ENCODE data around the gene SCMH1.
"Not testable (repeated sequence)": the region's sequence is repeated elsewhere in the genome, so short reads cannot be mapped to it uniquely, and the experiment has no call there.

Gene SCMH1

GRCh38 chr1:41251120-41251519, 9.0 kb upstream of the SCMH1 start:
- not testable (repeated sequence) for DNase-seq

GRCh38 chr1:41249319-41249718, 7.2 kb upstream of the SCMH1 start:
- DNase-seq: no peak

- DNase-seq: no peak
Observed at GRCh38 chr1:41246568-41246967, 4.5 kb upstream of the SCMH1 start.

GRCh38 chr1:41245659-41246058, 3.6 kb upstream of the SCMH1 start:
- DNase-seq: no peak

- no peak for DNase-seq
Observed at GRCh38 chr1:41243079-41243385, 926 bp upstream of the SCMH1 start.

- DNase-seq: peak in 16 of 58 donors; percentile 9 to 36 (median 27)
Observed at GRCh38 chr1:41242342-41243078, 404 bp upstream of the SCMH1 start.

- DNase-seq: peak in 42 of 58 donors; percentile 3 to 63 (median 32)
Observed at GRCh38 chr1:41241354-41241748, 755 bp downstream of the SCMH1 start.

GRCh38 chr1:41240781-41241353, 1.2 kb downstream of the SCMH1 start:
- peak in 3 of 58 donors; percentile 12 to 40 (median 22) for DNase-seq

GRCh38 chr1:41239988-41240610, 2.0 kb downstream of the SCMH1 start:
- no peak for DNase-seq

- DNase-seq: no peak
Observed at GRCh38 chr1:41238311-41238988, 3.7 kb downstream of the SCMH1 start.

GRCh38 chr1:41236781-41237180, 5.3 kb downstream of the SCMH1 start:
- no peak for DNase-seq

GRCh38 chr1:41235893-41236292, 6.2 kb downstream of the SCMH1 start:
- no peak for DNase-seq

- no peak for DNase-seq
Observed at GRCh38 chr1:41233708-41234107, 8.4 kb downstream of the SCMH1 start.

GRCh38 chr1:41232305-41232704, 9.8 kb downstream of the SCMH1 start:
- no peak for DNase-seq

- no peak for DNase-seq
Observed at GRCh38 chr1:41230656-41231055, 11.4 kb downstream of the SCMH1 start.

- DNase-seq: not testable (repeated sequence)
Observed at GRCh38 chr1:41229219-41229618, 12.9 kb downstream of the SCMH1 start.

- no peak for DNase-seq
Observed at GRCh38 chr1:41226815-41227434, 15.2 kb downstream of the SCMH1 start.

GRCh38 chr1:41225495-41225894, 16.6 kb downstream of the SCMH1 start:
- no peak for DNase-seq

- DNase-seq: no peak
Observed at GRCh38 chr1:41222496-41222895, 19.6 kb downstream of the SCMH1 start.

GRCh38 chr1:41221995-41222394, 20.1 kb downstream of the SCMH1 start:
- no peak for DNase-seq

GRCh38 chr1:41218152-41218551, 24.0 kb downstream of the SCMH1 start:
- no peak for DNase-seq

- no peak for DNase-seq
Observed at GRCh38 chr1:41217441-41217840, 24.7 kb downstream of the SCMH1 start.
